Occipital lobe (tissue), 2 donors: Measurements from ENCODE around the gene SCARB1. TPM values are rescaled to one million over a fixed set of nuclear protein-coding genes. Genes with fewer than 3 reads are reported as not detected.
"Not testable (repeated sequence)": the region's sequence is repeated elsewhere in the genome, so short reads cannot be mapped to it uniquely, and the experiment has no call there.

Source experiments
- DNase-seq: peaks from one replicate; lab custom pipeline; 2025; lab: John Stamatoyannopoulos, UW
- total RNA-seq: library from RNA; depleted of rRNA; stranded (reverse); fragments of >200 nt; gene quantifications from one replicate; pipeline ENCODE4 v1.2.3, GENCODE V29; 2014

Gene SCARB1
- 8.9 TPM for total RNA-seq

DNA sequence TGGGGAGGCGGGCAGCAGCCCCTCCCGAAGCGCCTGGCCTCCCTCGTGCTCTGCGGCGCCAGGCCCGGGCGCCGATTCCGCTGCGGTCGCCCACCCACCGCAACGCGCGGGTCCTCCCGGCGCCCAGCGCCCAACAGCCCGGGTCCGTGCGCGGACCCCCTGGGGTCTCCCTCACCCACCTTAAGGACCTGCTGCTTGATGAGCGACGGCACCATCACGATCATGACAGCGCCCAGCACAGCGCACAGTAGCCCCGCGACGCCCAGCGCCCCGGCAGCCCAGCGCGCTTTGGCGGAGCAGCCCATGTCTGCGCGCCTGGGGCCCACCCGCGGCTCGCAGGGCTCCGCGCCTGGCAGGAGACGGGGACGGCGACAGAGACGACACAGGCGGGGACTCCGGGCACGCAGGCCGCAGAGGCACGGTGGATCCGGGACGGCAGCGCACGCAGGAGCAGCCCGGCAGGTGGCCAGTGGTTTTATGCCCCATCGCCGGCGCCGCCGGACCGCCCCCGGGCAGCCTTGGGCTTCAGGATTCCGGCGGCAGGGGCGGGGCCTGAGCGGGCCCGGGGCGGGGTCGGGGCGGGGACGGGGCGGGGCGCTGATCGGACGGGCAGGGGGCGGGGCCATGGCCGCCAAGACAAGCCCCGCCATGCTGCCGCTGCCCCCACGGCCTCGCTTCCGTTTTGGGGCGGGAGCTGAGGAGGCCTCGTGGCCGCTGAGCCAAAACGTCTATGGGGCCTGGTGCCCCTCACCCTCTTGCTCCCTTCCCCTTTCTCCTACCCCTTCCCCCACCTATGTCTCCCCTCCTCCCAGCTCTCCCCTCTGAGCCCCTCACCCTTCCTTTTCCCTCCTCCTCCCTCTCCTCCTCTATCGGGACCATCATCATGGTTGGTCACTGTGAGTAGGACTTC, at the start of gene SCARB1:
Gene SCARB1 (minus strand): TSS at position 449 of the 910 bp plus-strand sequence. CDS start 144 bp downstream, at position 305.
- peak; percentile 87 for DNase-seq

- not testable (repeated sequence) for DNase-seq
Measured at GRCh38 chr12:124912529-124913287, 49.0 kb upstream of the SCARB1 start.

DNA sequence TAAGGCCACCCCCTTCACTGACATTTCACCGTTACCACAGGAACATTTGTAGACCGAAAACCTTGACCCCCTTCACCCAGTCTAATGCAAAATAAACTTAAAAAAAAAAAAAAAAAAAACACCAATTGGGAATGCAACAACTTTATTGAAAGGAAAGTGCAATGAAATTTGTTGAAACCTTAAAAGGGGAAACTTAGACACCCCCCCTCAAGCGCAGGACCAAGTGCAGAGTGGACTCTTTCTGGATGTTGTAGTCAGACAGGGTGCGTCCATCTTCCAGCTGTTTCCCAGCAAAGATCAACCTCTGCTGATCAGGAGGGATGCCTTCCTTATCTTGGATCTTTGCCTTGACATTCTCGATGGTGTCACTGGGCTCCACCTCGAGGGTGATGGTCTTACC, 47.9 kb upstream of the SCARB1 start:
- not testable (repeated sequence) for DNase-seq

GRCh38 chr12:124910561-124911478, 47.2 kb upstream of the SCARB1 start:
- no peak for DNase-seq

GRCh38 chr12:124909831-124910560, 46.3 kb upstream of the SCARB1 start:
- no peak for DNase-seq

GRCh38 chr12:124906606-124907261, 43.1 kb upstream of the SCARB1 start:
- no peak for DNase-seq

DNA sequence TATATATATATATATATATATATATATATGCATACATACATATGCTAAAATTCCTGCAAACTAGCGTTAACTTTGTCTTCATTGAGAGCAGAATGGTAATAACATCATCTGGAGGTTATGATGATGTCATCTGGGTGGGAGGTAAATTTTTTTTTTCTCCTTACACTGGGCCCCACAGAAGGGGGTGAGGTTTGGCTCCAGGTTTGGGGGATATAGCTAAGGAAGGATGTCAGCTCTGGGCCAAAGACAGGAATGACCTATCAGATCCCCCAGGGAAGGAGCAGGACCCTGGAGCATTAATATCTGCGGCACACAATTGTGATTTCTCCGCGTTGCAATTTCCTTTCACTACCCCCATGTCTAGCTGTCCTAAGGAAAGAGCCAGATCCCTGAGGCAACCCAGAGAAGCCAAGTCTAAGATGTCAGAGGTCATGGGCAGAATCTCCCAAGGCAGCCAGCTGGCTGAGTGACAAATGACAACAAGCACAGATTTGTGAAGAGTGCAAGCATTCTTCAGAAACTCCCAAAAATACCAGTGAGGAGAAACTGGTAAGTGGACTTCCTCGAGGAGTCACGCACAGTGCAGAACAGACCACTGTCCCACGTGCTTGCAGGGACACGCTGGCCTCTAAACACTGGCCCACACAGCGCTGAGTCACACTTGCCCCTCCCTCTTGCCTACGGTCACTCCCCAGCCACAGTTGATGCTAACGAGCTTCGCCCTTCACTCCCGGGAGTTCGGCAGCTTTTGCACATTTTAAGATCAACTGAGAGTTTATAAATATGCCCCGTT, 40.8 kb upstream of the SCARB1 start:
- DNase-seq: peak; percentile 78

- no peak for DNase-seq
Measured at GRCh38 chr12:124902916-124903315, 39.3 kb upstream of the SCARB1 start.

DNA sequence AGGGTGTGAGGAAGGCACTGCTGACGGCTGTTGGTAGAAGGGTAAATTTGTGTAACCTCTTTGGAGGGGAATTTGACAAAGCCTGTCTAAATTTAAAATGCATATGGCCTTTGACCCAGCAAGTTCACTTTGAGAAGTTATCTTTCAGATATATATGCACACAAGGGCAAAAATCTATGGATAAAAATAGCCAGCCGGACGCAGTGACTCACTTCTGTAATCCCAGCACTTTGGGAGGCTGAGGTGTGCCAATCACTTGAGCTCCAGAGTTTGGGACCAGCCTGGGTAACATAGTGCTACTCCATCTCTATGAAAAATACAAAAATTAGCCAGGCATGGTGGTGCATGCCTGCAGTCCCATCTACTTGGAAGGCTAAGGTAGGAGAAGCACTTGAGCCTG, 37.3 kb upstream of the SCARB1 start:
- no peak for DNase-seq

DNA sequence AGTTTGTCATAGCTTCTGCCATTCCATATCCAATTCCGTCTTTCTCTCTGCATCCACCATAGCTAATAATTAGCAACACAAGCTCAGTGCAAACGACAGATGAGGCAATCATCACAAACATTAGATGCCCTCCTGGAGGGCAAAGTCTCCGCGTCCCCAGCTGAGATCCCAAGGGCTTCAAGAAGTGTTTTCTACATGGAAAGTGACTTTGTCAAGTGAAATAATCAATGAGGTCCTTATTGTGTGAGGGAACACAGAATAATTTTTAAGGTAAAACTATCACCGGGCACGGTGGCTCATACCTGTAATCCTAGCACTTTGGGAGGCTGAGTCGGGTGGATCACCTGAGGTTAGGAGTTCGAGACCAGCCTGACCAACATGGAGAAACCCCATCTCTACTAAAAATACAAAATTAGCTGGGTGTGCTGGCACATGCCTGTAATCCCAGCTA, 36.7 kb upstream of the SCARB1 start:
- DNase-seq: not testable (repeated sequence)

- DNase-seq: no peak
Measured at GRCh38 chr12:124898923-124899294, 35.2 kb upstream of the SCARB1 start.

- DNase-seq: peak; percentile 44
Measured at GRCh38 chr12:124898200-124898922, 34.7 kb upstream of the SCARB1 start.

DNA sequence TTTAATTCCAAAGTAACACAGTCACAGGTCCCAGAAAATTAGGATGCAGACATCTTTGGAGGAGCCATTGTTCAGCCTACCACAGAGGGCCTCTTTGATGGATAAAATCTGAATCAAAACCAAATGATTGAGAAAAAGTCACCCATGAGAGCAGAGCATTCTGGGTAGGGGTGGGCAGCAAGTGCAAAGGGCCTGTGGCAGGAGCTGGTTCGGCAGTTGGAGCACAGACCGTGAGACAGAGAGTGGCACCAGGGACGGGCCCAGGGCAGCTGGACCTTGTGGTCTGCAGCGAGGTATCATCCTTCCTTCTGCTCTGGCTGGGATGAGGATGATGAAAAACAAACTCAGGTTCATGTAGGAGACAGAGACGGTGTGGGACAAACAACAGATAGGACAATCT, 32.8 kb upstream of the SCARB1 start:
- DNase-seq: no peak

DNA sequence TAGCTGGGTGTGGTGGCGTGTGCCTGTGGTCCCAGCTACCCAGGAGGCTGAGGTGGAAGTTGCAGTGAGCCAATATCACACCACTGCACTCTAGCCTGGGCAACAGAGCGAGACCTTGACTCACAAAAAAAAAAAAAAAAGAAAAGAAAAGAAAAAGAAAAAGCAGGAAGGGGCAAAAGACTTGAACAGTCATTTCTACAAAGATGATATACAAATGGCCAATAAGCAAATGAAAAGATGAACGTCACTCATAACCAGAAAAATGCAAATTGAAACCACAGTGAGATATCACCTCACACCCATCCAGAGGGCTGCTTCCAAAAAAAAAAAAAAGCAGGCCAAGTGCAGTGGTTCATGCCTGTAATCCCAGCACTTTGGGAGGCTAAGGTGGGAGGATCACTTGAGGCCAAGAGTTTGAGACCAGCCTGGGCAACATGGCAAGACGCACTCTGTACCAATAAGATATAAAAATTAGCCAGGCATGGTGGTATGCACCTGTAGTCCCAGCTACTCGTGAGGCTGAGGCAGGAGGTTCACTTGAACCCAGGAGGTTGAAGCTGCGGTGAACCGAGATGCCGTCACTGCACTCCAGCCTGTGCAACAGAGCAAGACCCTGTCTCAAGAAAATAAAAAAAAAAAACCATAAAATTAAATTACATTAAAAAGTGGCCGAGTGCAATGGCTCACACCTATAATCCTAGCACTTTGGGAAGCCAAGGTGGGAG, 30.3 kb upstream of the SCARB1 start:
- DNase-seq: no peak

GRCh38 chr12:124888260-124888659, 24.6 kb upstream of the SCARB1 start:
- DNase-seq: no peak

DNA sequence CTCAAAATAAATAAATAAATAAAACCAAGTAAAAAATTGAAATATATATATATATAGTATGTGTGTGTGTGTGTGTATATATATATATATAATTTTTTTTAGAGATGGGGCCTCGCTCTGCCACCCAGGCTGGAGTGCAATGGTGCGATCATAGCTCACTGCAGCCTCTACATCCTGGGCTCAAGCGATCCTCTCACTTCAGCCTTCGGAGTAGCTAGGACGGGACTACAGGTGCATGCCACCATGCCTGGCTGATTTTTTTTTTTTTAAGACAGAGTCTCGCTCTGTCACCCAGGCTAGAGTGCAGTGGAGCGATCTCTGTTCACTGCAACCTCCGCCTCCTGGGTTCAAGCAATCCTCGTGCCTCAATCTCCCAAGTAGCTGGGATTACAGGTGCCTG, 24.1 kb upstream of the SCARB1 start:
- not testable (repeated sequence) for DNase-seq

DNA sequence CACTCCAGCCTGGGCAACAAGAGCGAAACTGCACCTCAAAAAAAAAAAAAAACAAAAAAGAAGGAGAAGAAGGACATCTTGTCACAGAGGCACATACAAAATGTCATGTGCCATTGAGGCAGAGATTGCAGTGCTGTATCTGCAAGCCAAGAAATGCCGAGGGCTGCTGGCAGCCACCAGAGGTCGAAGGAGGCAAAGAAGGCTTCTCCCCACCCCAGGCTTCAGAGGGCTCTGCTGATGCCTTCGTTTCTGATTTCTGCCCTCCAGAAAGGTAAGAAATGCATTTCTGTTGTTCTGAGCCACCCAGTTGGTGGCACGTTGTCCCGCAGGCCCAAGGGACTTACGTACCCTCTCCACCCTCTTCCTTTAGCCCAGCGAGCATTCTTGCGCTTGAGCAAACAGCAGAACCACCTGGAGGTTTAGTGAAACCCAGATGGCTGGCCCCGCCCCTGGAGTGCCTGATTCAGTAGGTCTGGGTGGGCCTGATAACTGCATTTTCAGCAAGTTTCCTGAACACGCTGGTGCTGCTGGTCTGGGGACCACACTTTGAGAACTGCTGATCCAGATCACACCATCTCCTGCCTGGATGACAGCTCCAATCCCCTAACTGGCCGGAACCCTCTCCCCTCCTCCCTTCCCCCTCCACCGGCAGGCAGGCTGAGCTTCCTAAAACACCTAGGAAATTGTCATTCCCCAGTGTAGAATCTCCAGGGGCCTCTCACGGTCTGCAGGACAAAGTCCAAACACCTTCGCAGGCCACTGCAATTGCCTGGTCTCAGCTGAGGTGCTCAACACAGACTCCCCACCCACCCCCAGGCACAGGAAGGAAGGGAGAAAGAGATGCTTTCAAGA, 21.1 kb upstream of the SCARB1 start:
- no peak for DNase-seq
